ENCODE results near the gene ALOXE3. TPM values are rescaled to one million over a fixed set of nuclear protein-coding genes. Genes with fewer than 3 reads are reported as not detected.

The ALOXE3 gene
- total and polyA plus RNA-seq, 3 experiments from 2014 or later = not detected

- CTCF ChIA-PET = interaction anchor here (0.6 to 2.7 kb wide), 11 partner anchors 9 to 124 kb away, joined by 3 to 19 read pairs (median 4); partner anchors contain the start of gene CTC1
- H3K4me1 Mint-ChIP-seq = peaks cover 63 to 78% (median 74%) of the 10 kb centered on the region in 3 donors
- H3K36me3 Mint-ChIP-seq = peaks cover 0 to 20% (median 0%) of the 10 kb centered on the region in 3 donors
- no peak for DNase-seq
- Histone ChIP-seq H3K4me1 (ENCODE audit: insufficient read depth, low read length) (peaks cover 57% of the 10 kb centered on the region), H3K4me3 (ENCODE audit: low read length) (peak within 1 kb of the TSS; percentile 91), H3K27ac (ENCODE audit: low read depth, low read length) (no peak within 1 kb of the TSS), H3K9me3 (ENCODE audit: low read length) (no peaks in the 10 kb centered on the region), H3K36me3 (ENCODE audit: insufficient read depth, low read length) (no peaks in the 10 kb centered on the region), H3K27me3 (ENCODE audit: insufficient read depth, low read length, poor library complexity, severe bottlenecking) (peaks cover 7% of the 10 kb centered on the region)
- H3K4me3 Mint-ChIP-seq = peak within 1 kb of the TSS; percentile 84 to 94 (median 90)
- H3K9me3 Mint-ChIP-seq = peaks cover 0 to 16% (median 7%) of the 10 kb centered on the region in 5 donors
- peak within 1 kb of the TSS; percentile 33 to 86 (median 82) for H3K27ac Mint-ChIP-seq
- H3K27me3 Mint-ChIP-seq = peaks cover 25 to 52% of the 10 kb centered on the region in 2 donors
- POLR2A ChIA-PET = interaction anchor here (0.5 to 2.4 kb wide), 7 partner anchors 15 to 258 kb away, joined by 3 to 9 read pairs (median 4); partner anchors contain the start of gene CTC1
Observed at GRCh38 chr17:8123695-8124349, 5.5 kb upstream of the ALOXE3 start, which contains the start of gene HES7. Gene HES7, minus strand, starts transcription at chr17:8124106. Its CDS starts 22 bp downstream, at chr17:8124084.

GRCh38 chr17:8122924-8123694, 4.8 kb upstream of the ALOXE3 start:
- H3K27ac Mint-ChIP-seq = peak overlapping the region in 7 of 8 donors; percentile 8 to 85 (median 58)

GRCh38 chr17:8122422-8122923, 4.2 kb upstream of the ALOXE3 start:
- Mint-ChIP-seq H3K9me3 (peaks cover 0 to 17% (median 8%) of the 10 kb centered on the region in 5 donors), H3K27ac (peak overlapping the region in 4 of 8 donors; percentile 14 to 85 (median 58)), H3K27me3 (peaks cover 28 to 59% of the 10 kb centered on the region in 2 donors), H3K4me1 (peaks cover 74 to 91% (median 87%) of the 10 kb centered on the region in 3 donors), H3K36me3 (peaks cover 0 to 24% (median 0%) of the 10 kb centered on the region in 3 donors), H3K4me3 (peak overlapping the region; percentile 84 to 94 (median 90))
- H3K4me1 ChIP-seq (ENCODE audit: insufficient read depth, low read length) = peaks cover 69% of the 10 kb centered on the region
- H3K27me3 ChIP-seq (ENCODE audit: insufficient read depth, low read length, poor library complexity, severe bottlenecking) = peaks cover 7% of the 10 kb centered on the region
- peak in 1 of 5 donors; percentile 12 for DNase-seq
- POLR2A ChIA-PET = interaction anchor here (0.5 to 2.4 kb wide), 7 partner anchors 13 to 99 kb away, joined by 3 to 9 read pairs (median 3); no protein-coding TSS in a partner anchor
- H3K4me3 ChIP-seq (ENCODE audit: low read length) = peak overlapping the region; percentile 91
- no peaks in the 10 kb centered on the region for H3K36me3 ChIP-seq (ENCODE audit: insufficient read depth, low read length)
- H3K9me3 ChIP-seq (ENCODE audit: low read length) = no peaks in the 10 kb centered on the region
- no peak overlapping the region for H3K27ac ChIP-seq (ENCODE audit: low read depth, low read length)
- CTCF ChIA-PET = interaction anchor here (0.7 to 2.7 kb wide), 8 partner anchors 10 to 178 kb away, joined by 3 to 19 read pairs (median 4); no protein-coding TSS in a partner anchor

More at GRCh38 chr17:8122924-8123694, 4.8 kb upstream of the ALOXE3 start:
- Mint-ChIP-seq H3K27me3 (peaks cover 27 to 59% of the 10 kb centered on the region in 2 donors), H3K4me3 (peak overlapping the region; percentile 84 to 94 (median 90)), H3K36me3 (peaks cover 0 to 24% (median 0%) of the 10 kb centered on the region in 3 donors), H3K9me3 (peaks cover 0 to 17% (median 8%) of the 10 kb centered on the region in 5 donors), H3K4me1 (peaks cover 69 to 85% (median 81%) of the 10 kb centered on the region in 3 donors)
- Histone ChIP-seq H3K9me3 (ENCODE audit: low read length) (no peaks in the 10 kb centered on the region), H3K4me3 (ENCODE audit: low read length) (peak overlapping the region; percentile 91), H3K4me1 (ENCODE audit: insufficient read depth, low read length) (peaks cover 63% of the 10 kb centered on the region), H3K27me3 (ENCODE audit: insufficient read depth, low read length, poor library complexity, severe bottlenecking) (peaks cover 7% of the 10 kb centered on the region), H3K36me3 (ENCODE audit: insufficient read depth, low read length) (no peaks in the 10 kb centered on the region), H3K27ac (ENCODE audit: low read depth, low read length) (no peak overlapping the region)
- ChIA-PET CTCF (interaction anchor here (0.7 to 2.7 kb wide), 5 partner anchors 10 to 177 kb away, joined by 3 to 19 read pairs (median 7); no protein-coding TSS in a partner anchor), POLR2A (interaction anchor here (0.5 to 2.4 kb wide), 7 partner anchors 14 to 258 kb away, joined by 3 to 9 read pairs (median 3); no protein-coding TSS in a partner anchor)
- peak in 3 of 5 donors; percentile 41 to 59 (median 49) for DNase-seq

- peak overlapping the region in 1 of 8 donors; percentile 85 for H3K27ac Mint-ChIP-seq
- POLR2A ChIA-PET = interaction anchor here (0.6 to 2.4 kb wide), 4 partner anchors 17 to 99 kb away, joined by 3 to 9 read pairs (median 4); no protein-coding TSS in a partner anchor
- peaks cover 7% of the 10 kb centered on the region for H3K27me3 ChIP-seq (ENCODE audit: insufficient read depth, low read length, poor library complexity, severe bottlenecking)
Observed at GRCh38 chr17:8121681-8122421, 3.5 kb upstream of the ALOXE3 start.

GRCh38 chr17:8121407-8121680, 3.0 kb upstream of the ALOXE3 start:
- no peak for DNase-seq
- Histone ChIP-seq H3K4me1 (ENCODE audit: insufficient read depth, low read length) (peaks cover 65% of the 10 kb centered on the region), H3K27me3 (ENCODE audit: insufficient read depth, low read length, poor library complexity, severe bottlenecking) (peaks cover 12% of the 10 kb centered on the region), H3K36me3 (ENCODE audit: insufficient read depth, low read length) (no peaks in the 10 kb centered on the region), H3K27ac (ENCODE audit: low read depth, low read length) (no peak overlapping the region), H3K4me3 (ENCODE audit: low read length) (peak overlapping the region; percentile 92), H3K9me3 (ENCODE audit: low read length) (no peaks in the 10 kb centered on the region)
- Mint-ChIP-seq H3K4me1 (peaks cover 67 to 84% (median 84%) of the 10 kb centered on the region in 3 donors), H3K36me3 (peaks cover 0 to 21% (median 0%) of the 10 kb centered on the region in 3 donors), H3K9me3 (peaks cover 0 to 17% (median 8%) of the 10 kb centered on the region in 5 donors), H3K27me3 (peaks cover 32 to 58% of the 10 kb centered on the region in 2 donors), H3K27ac (peak overlapping the region in 1 of 8 donors; percentile 100), H3K4me3 (peak overlapping the region; percentile 84 to 98 (median 94))
- CTCF ChIA-PET = interaction anchor here (1.1 kb wide), 1 partner anchor 18 kb away, joined by 3 read pairs; no protein-coding TSS in a partner anchor
- POLR2A ChIA-PET = interaction anchor here (2.1 kb wide), 1 partner anchor 35 kb away, joined by 5 read pairs; no protein-coding TSS in a partner anchor

More at GRCh38 chr17:8121681-8122421, 3.5 kb upstream of the ALOXE3 start:
- DNase-seq = peak in 2 of 5 donors; percentile 36 to 43
- Histone ChIP-seq H3K4me1 (ENCODE audit: insufficient read depth, low read length) (peaks cover 67% of the 10 kb centered on the region), H3K36me3 (ENCODE audit: insufficient read depth, low read length) (no peaks in the 10 kb centered on the region), H3K9me3 (ENCODE audit: low read length) (no peaks in the 10 kb centered on the region), H3K27ac (ENCODE audit: low read depth, low read length) (no peak overlapping the region), H3K4me3 (ENCODE audit: low read length) (peak overlapping the region; percentile 91)
- H3K9me3 Mint-ChIP-seq = peaks cover 0 to 17% (median 8%) of the 10 kb centered on the region in 5 donors
- H3K4me3 Mint-ChIP-seq = peak overlapping the region; percentile 84 to 94 (median 90)
- peaks cover 70 to 88% (median 84%) of the 10 kb centered on the region in 3 donors for H3K4me1 Mint-ChIP-seq
- peaks cover 28 to 55% of the 10 kb centered on the region in 2 donors for H3K27me3 Mint-ChIP-seq
- CTCF ChIA-PET = interaction anchor here (0.7 to 1.7 kb wide), 6 partner anchors 11 to 179 kb away, joined by 3 to 7 read pairs (median 4); no protein-coding TSS in a partner anchor
- peaks cover 0 to 24% (median 0%) of the 10 kb centered on the region in 3 donors for H3K36me3 Mint-ChIP-seq

- H3K4me1 ChIP-seq (ENCODE audit: insufficient read depth, low read length) = peaks cover 65% of the 10 kb centered on the region
- peaks cover 37 to 62% of the 10 kb centered on the region in 2 donors for H3K27me3 Mint-ChIP-seq
- peak overlapping the region; percentile 25 for H3K27ac ChIP-seq (ENCODE audit: low read depth, low read length)
- CTCF ChIA-PET = interaction anchor here (0.9 to 6.6 kb wide), 18 partner anchors 11 to 174 kb away, joined by 3 to 76 read pairs (median 20); partner anchors contain the start of genes ALOX12B, BORCS6, PER1 and SLC25A35
- H3K36me3 Mint-ChIP-seq = peaks cover 0 to 18% (median 1%) of the 10 kb centered on the region in 3 donors
- DNase-seq = peak in 4 of 5 donors; percentile 7 to 73 (median 44)
- H3K36me3 ChIP-seq (ENCODE audit: insufficient read depth, low read length) = no peaks in the 10 kb centered on the region
- H3K4me1 Mint-ChIP-seq = peaks cover 64 to 79% (median 78%) of the 10 kb centered on the region in 3 donors
- H3K4me3 ChIP-seq (ENCODE audit: low read length) = peak overlapping the region; percentile 92
- H3K9me3 Mint-ChIP-seq = peaks cover 0 to 17% (median 8%) of the 10 kb centered on the region in 5 donors
- H3K27ac Mint-ChIP-seq = peak overlapping the region; percentile 36 to 100 (median 92)
- no peaks in the 10 kb centered on the region for H3K9me3 ChIP-seq (ENCODE audit: low read length)
- peaks cover 18% of the 10 kb centered on the region for H3K27me3 ChIP-seq (ENCODE audit: insufficient read depth, low read length, poor library complexity, severe bottlenecking)
- POLR2A ChIA-PET = interaction anchor here (0.6 to 2.7 kb wide), 12 partner anchors 10 to 816 kb away, joined by 3 to 37 read pairs (median 8); partner anchors contain the start of genes CTC1, PER1, PFAS and VAMP2
- H3K4me3 Mint-ChIP-seq = peak overlapping the region; percentile 84 to 98 (median 94)
Observed at GRCh38 chr17:8120520-8121406, 2.4 kb upstream of the ALOXE3 start.

Data from CD8-positive, alpha-beta memory T cell (primary cell).